ENCODE results near the gene FGF4. TPM values are rescaled to one million over a fixed set of nuclear protein-coding genes. Genes with fewer than 3 reads are reported as not detected.

FGF4 gene
- total and polyA plus RNA-seq, 2 donors: 0.09 to 0.14 TPM

GRCh38 chr11:69760319-69760718 lies 14.8 kb downstream of the FGF4 start:
- Histone ChIP-seq H3K4me1 (ENCODE audit: control insufficient read depth in 2 of 2, insufficient read depth in 2 of 2, low read length in 2 of 2) (no peaks in the 10 kb centered on the region), H3K36me3 (ENCODE audit: control insufficient read depth in 2 of 2, insufficient read depth in 2 of 2, low read length in 1 of 2) (no peaks in the 10 kb centered on the region), H3K4me3 (ENCODE audit: low read length in 2 of 2) (no peak overlapping the region), H3K9me3 (ENCODE audit: control insufficient read depth in 2 of 2, insufficient read depth in 1 of 2, low read length in 1 of 2) (peaks cover 1 to 4% of the 10 kb centered on the region in 2 donors), H3K27ac (ENCODE audit: low read depth in 1 of 2, low read length in 1 of 2) (no peak overlapping the region), H3K27me3 (ENCODE audit: control insufficient read depth in 2 of 2, insufficient read depth in 1 of 2, low read length in 1 of 2) (peaks cover 0 to 7% of the 10 kb centered on the region in 2 donors)
- DNase-seq (ENCODE audit: low read depth in 6 of 9, low spot score in 9 of 9): no peak
- WGBS: 68% methylated on average over 4 of the region's 4 CpGs

- 19% methylated on average over 4 of the region's 4 CpGs for WGBS
- DNase-seq (ENCODE audit: low read depth in 6 of 9, low spot score in 9 of 9): no peak
- Histone ChIP-seq H3K27ac (ENCODE audit: low read depth in 1 of 2, low read length in 1 of 2) (no peak overlapping the region), H3K27me3 (ENCODE audit: control insufficient read depth in 2 of 2, insufficient read depth in 1 of 2, low read length in 1 of 2) (peaks cover 2 to 16% of the 10 kb centered on the region in 2 donors), H3K4me3 (ENCODE audit: low read length in 2 of 2) (no peak overlapping the region), H3K36me3 (ENCODE audit: control insufficient read depth in 2 of 2, insufficient read depth in 2 of 2, low read length in 1 of 2) (no peaks in the 10 kb centered on the region), H3K4me1 (ENCODE audit: control insufficient read depth in 2 of 2, insufficient read depth in 2 of 2, low read length in 2 of 2) (no peaks in the 10 kb centered on the region), H3K9me3 (ENCODE audit: control insufficient read depth in 2 of 2, insufficient read depth in 1 of 2, low read length in 1 of 2) (no peaks in the 10 kb centered on the region)
Observed at GRCh38 chr11:69752890-69753289, 22.3 kb downstream of the FGF4 start.

DNA sequence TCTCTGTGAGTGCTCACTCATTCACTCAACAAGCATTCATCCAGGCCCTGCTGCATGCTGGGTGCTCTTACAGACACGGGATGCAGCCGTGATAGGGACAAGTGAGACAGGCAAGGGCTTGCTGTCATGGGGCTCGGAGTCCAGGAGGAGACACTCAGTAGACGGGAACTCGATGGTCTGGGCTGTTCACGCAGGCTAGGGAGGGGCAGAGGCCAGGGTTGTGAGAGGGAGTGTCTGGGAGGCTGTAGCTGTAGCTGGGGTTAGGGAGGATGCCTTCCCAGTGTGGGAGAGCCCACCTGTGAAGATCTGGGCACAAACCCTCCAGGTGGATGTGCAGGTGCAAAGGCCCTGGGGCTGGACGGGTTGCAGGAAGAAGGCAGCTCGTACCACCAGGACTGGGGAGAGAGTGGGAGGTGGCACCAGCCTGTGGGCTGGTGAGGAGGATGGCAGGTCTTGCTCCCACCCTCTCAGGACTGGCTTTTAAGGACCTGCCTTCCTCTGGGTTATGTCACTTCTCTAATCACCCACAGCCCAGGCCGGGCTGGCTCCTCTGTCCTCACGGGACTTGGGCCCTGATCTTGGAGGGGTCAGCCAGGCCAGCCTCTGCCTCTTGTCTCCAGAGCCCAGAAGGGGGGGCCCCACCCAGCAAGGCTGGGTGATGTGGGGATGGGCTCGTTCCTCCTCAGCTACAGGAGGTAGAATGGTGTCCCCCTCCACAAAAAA lies 24.1 kb downstream of the FGF4 start:
- 80% methylated on average over 11 of the region's 11 CpGs for WGBS
- DNase-seq (ENCODE audit: low read depth in 6 of 9, low spot score in 9 of 9): no peak
- H3K27me3 ChIP-seq (ENCODE audit: control insufficient read depth in 2 of 2, insufficient read depth in 1 of 2, low read length in 1 of 2): peaks cover 2 to 24% of the 10 kb centered on the region in 2 donors
- H3K36me3 ChIP-seq (ENCODE audit: control insufficient read depth in 2 of 2, insufficient read depth in 2 of 2, low read length in 1 of 2): no peaks in the 10 kb centered on the region
- H3K4me3 ChIP-seq (ENCODE audit: low read length in 2 of 2): no peak overlapping the region
- no peaks in the 10 kb centered on the region for H3K4me1 ChIP-seq (ENCODE audit: control insufficient read depth in 2 of 2, insufficient read depth in 2 of 2, low read length in 2 of 2)
- H3K27ac ChIP-seq (ENCODE audit: low read depth in 1 of 2, low read length in 1 of 2): no peak overlapping the region
- H3K9me3 ChIP-seq (ENCODE audit: control insufficient read depth in 2 of 2, insufficient read depth in 1 of 2, low read length in 1 of 2): no peaks in the 10 kb centered on the region

DNA sequence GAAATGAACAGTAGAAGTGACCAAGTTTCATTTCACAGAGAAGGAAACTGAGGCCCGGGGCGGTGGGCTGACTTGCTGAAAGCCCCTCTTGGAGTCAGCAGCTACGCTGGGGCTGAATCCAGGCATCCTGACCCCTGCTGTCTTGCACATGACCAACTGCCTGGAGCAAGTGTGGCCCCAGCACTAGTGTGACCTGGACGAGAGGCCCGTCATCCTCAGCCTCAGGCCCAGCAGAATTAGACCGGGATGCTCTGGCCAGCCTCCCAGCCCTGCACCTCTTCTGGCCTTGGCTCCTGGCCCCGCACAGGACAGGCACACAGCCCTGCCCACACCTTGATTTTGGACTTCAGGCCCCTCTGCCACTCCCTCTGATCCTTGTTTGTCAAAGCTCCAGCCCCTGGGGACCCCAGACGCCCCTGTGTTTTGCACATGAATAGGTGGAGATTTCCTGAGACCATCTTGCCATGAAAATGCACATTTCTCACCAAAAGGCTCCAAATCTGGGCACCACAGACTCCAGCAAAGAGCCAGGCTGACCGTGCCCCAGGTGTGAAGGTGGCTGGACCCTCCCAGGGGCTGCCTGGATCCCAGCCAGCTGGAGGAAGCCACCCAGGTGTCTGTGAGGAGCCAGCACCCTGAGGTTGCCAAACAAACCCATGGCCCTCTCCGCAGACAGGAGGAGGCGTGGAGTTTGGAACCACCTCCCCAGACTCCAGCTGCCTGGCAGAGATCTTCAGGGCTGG lies 24.9 kb downstream of the FGF4 start:
- Histone ChIP-seq H3K36me3 (ENCODE audit: control insufficient read depth in 2 of 2, insufficient read depth in 2 of 2, low read length in 1 of 2) (no peaks in the 10 kb centered on the region), H3K4me3 (ENCODE audit: low read length in 2 of 2) (no peak overlapping the region), H3K9me3 (ENCODE audit: control insufficient read depth in 2 of 2, insufficient read depth in 1 of 2, low read length in 1 of 2) (no peaks in the 10 kb centered on the region), H3K27me3 (ENCODE audit: control insufficient read depth in 2 of 2, insufficient read depth in 1 of 2, low read length in 1 of 2) (peaks cover 2 to 27% of the 10 kb centered on the region in 2 donors), H3K27ac (ENCODE audit: low read depth in 1 of 2, low read length in 1 of 2) (no peak overlapping the region), H3K4me1 (ENCODE audit: control insufficient read depth in 2 of 2, insufficient read depth in 2 of 2, low read length in 2 of 2) (no peaks in the 10 kb centered on the region)
- DNase-seq (ENCODE audit: low read depth in 6 of 9, low spot score in 9 of 9): no peak
- WGBS: 74% methylated on average over 11 of the region's 11 CpGs

DNA sequence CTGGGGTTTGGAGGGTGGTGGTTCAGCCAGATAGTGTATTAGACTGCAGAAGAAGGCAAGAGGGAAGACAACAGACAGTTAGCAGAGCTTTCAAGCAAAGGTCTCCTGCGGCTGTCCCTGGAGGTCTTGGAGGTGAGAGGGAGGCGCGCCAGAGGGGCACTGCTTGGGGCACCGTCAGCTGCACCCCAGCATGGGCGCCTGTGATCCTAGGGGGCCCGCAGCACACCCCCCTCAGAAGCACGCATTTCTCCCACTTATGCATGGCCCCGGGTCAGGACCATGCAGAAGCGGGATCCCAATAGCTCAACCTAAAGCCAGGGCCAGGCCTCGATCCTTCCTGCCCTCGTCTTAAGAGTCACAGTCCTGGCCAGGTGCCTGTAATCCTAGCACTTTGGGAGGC lies 26.5 kb downstream of the FGF4 start:
- Histone ChIP-seq H3K27ac (ENCODE audit: low read depth in 1 of 2, low read length in 1 of 2) (no peak overlapping the region), H3K9me3 (ENCODE audit: control insufficient read depth in 2 of 2, insufficient read depth in 1 of 2, low read length in 1 of 2) (no peaks in the 10 kb centered on the region), H3K27me3 (ENCODE audit: control insufficient read depth in 2 of 2, insufficient read depth in 1 of 2, low read length in 1 of 2) (peaks cover 2 to 24% of the 10 kb centered on the region in 2 donors), H3K36me3 (ENCODE audit: control insufficient read depth in 2 of 2, insufficient read depth in 2 of 2, low read length in 1 of 2) (no peaks in the 10 kb centered on the region), H3K4me1 (ENCODE audit: control insufficient read depth in 2 of 2, insufficient read depth in 2 of 2, low read length in 2 of 2) (no peaks in the 10 kb centered on the region), H3K4me3 (ENCODE audit: low read length in 2 of 2) (no peak overlapping the region)
- DNase-seq (ENCODE audit: low read depth in 6 of 9, low spot score in 9 of 9): no peak
- 91% methylated on average over 11 of the region's 11 CpGs for WGBS

DNA sequence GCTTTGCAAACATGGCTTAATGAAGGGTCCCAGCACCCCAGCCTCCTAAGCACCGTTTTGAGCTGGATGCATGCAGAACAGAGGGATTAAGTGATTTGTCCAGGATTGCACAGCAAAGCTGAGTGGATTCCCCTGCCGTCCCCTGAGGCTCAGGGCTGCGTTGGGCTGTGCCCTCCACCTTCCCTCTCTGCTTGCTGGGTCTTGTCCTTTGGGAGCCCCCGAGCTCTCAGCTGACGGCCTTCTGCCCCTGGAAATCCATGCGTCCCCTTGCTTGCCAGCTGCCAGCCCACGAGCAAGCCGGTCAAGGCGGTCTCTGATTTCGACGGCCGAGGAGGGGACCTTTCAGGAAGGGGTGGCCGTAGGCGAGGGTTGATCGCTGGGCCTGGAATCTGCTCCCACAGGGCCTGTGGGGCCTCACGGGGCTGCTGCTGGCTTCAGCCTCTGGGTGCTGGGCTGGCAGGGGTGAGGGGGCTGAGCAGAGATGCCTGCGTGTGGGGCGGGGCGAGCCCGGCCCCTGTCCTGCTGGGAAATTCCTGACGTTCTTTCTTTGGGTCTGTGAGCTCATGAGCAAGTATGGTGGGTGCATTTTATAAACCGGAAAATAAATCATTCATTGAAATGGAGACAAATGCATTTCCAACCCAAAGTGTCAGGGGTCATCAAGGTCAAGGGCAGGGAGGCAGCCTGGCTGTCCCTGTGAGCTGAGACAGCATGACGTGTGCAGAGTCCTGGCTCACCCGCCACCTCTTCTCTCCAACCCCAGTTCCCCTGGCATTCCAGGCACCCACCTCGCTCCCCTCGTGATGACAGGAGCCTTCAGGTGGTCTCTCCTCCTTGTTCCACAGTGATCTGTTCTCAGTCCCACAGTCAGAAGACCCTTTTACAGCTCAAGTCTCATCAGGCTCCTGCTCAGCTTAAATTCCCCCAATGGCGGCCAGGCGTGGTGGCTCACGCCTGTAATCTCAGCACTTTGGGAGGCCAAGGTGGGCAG lies 28.1 kb downstream of the FGF4 start:
- Histone ChIP-seq H3K4me1 (ENCODE audit: control insufficient read depth in 2 of 2, insufficient read depth in 2 of 2, low read length in 2 of 2) (no peaks in the 10 kb centered on the region), H3K9me3 (ENCODE audit: control insufficient read depth in 2 of 2, insufficient read depth in 1 of 2, low read length in 1 of 2) (no peaks in the 10 kb centered on the region), H3K36me3 (ENCODE audit: control insufficient read depth in 2 of 2, insufficient read depth in 2 of 2, low read length in 1 of 2) (no peaks in the 10 kb centered on the region), H3K27me3 (ENCODE audit: control insufficient read depth in 2 of 2, insufficient read depth in 1 of 2, low read length in 1 of 2) (peaks cover 0 to 25% of the 10 kb centered on the region in 2 donors), H3K27ac (ENCODE audit: low read depth in 1 of 2, low read length in 1 of 2) (no peak overlapping the region), H3K4me3 (ENCODE audit: low read length in 2 of 2) (no peak overlapping the region)
- DNase-seq (ENCODE audit: low read depth in 6 of 9, low spot score in 9 of 9): no peak
- 79% methylated on average over 29 of the region's 29 CpGs for WGBS

GRCh38 chr11:69746140-69746539 lies 29.0 kb downstream of the FGF4 start:
- Histone ChIP-seq H3K27ac (ENCODE audit: low read depth in 1 of 2, low read length in 1 of 2) (no peak overlapping the region), H3K27me3 (ENCODE audit: control insufficient read depth in 2 of 2, insufficient read depth in 1 of 2, low read length in 1 of 2) (peaks cover 0 to 24% of the 10 kb centered on the region in 2 donors)

DNA sequence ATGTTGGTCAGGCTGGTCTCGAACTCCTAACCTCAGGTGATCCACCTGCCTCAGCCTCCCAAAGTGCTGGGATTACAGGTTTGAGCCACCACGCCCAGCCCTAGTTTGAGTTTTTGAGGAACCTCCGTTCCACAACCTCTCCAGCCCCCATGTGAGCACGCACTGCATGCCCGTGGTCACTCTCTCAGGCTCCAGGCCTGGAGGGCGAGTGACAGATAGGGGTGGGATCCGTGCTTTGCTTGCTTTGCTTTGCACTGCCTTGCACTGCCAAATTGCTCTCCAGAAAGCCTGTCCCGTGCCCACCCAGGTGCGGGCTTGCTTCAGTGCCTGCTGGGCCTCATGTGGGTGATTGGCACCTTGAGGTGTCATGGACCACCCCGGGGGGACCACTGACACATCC lies 29.9 kb downstream of the FGF4 start:
- no peaks in the 10 kb centered on the region for H3K36me3 ChIP-seq (ENCODE audit: control insufficient read depth in 2 of 2, insufficient read depth in 2 of 2, low read length in 1 of 2)
- no peak for DNase-seq (ENCODE audit: low read depth in 6 of 9, low spot score in 9 of 9)
- H3K4me3 ChIP-seq (ENCODE audit: low read length in 2 of 2): no peak overlapping the region
- no peak overlapping the region for H3K27ac ChIP-seq (ENCODE audit: low read depth in 1 of 2, low read length in 1 of 2)
- H3K4me1 ChIP-seq (ENCODE audit: control insufficient read depth in 2 of 2, insufficient read depth in 2 of 2, low read length in 2 of 2): no peaks in the 10 kb centered on the region
- WGBS: 89% methylated on average over 10 of the region's 10 CpGs
- peaks cover 0 to 26% of the 10 kb centered on the region in 2 donors for H3K27me3 ChIP-seq (ENCODE audit: control insufficient read depth in 2 of 2, insufficient read depth in 1 of 2, low read length in 1 of 2)
- no peaks in the 10 kb centered on the region for H3K9me3 ChIP-seq (ENCODE audit: control insufficient read depth in 2 of 2, insufficient read depth in 1 of 2, low read length in 1 of 2)

More at GRCh38 chr11:69746140-69746539, 29.0 kb downstream of the FGF4 start:
- Histone ChIP-seq H3K9me3 (ENCODE audit: control insufficient read depth in 2 of 2, insufficient read depth in 1 of 2, low read length in 1 of 2) (no peaks in the 10 kb centered on the region), H3K4me3 (ENCODE audit: low read length in 2 of 2) (no peak overlapping the region), H3K4me1 (ENCODE audit: control insufficient read depth in 2 of 2, insufficient read depth in 2 of 2, low read length in 2 of 2) (no peaks in the 10 kb centered on the region), H3K36me3 (ENCODE audit: control insufficient read depth in 2 of 2, insufficient read depth in 2 of 2, low read length in 1 of 2) (no peaks in the 10 kb centered on the region)
- DNase-seq (ENCODE audit: low read depth in 6 of 9, low spot score in 9 of 9): no peak
- 90% methylated on average over 8 of the region's 8 CpGs for WGBS

Measured in thymus (tissue), 11 donors.